Measurements from ENCODE around the gene CD151. TPM values are rescaled to one million over a fixed set of nuclear protein-coding genes. Genes with fewer than 3 reads are reported as not detected.

Gene CD151
- total RNA-seq, 4 donors from 2014 or later, result 307 to 1,070 (median 520) TPM

DNA sequence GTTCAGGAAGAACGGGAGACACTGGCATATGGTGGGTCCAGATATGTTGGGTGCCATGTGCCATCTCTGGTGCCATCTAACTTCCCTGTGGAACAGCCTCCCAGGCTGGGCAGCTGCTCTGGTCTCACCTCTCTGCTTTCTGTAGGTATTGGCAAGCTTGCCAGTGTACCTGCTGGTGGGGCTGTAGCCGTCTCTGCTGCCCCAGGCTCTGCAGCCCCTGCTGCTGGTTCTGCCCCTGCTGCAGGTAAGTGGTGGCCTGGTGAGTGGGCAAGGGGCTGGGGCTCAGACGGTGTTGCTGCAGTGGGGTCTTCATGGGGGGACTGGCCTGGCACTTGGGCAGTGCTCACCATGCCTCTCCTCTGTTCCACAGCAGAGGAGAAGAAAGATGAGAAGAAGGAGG lies 20.4 kb upstream of the CD151 start:
- no peak for TF ChIP-seq CTCF (IDR thresholded peaks at IDR 0.05; ENCODE audit: low read depth)

GRCh38 chr11:813072-813455 lies 19.7 kb upstream of the CD151 start:
- no peak for TF ChIP-seq CTCF (IDR thresholded peaks at IDR 0.05; ENCODE audit: low read depth)

GRCh38 chr11:813456-814096 lies 19.2 kb upstream of the CD151 start:
- no peak for TF ChIP-seq CTCF (IDR thresholded peaks at IDR 0.05; ENCODE audit: low read depth)

DNA sequence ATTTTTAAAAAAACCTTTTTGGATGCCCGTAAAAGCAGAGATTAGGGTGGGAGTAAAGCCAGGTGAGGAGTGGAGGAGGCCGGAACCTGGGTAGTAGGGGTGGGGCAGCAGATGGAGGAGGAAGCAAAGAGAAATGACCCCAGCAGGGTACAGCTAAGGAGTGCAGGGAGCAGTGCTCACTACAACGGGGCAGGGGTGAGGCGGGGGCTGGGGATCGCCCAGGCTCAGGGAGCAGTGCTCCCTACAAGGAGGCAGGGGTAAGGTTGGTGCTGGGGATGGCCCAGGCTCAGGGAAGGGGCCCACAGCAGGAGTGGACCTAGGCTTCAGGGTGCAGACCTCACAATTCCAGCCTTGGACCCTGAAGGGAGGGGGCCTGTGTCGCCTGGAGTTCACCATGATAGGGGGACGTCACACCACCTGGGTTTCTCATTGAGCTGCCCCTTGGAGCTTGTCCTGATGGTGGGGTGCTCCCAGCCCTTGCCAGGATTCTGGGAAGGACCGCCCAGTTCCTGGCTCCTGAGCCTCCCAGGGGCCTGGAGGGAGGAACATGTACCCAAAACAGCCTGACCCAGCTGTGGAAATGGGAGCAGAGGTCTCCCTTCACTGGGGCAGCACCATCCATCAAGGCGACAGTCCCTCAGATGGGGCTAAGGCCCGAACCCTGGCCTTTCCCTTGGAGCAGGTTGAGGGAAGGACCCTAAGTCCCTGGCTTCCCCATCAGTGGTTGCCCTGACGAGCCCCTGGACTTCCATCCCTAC lies 16.9 kb upstream of the CD151 start:
- TF ChIP-seq CTCF (IDR thresholded peaks at IDR 0.05; ENCODE audit: low read depth), result no peak

DNA sequence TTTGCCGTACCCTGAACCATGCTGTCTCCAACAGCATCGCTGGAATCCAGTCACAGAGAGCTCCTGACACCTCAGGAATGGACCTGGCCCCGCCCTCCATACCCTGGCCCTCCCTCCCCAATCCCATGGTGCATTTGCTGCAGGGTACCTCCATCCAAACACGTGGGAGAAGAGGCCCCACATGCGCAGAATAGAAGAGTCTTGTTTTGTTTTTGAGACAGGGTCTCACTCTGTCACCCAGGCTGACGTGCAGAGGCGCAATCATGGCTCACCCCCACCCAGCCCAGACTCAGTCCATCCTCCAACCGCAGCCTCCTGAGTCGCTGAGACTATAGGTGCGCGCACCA lies 16.3 kb upstream of the CD151 start:
- no peak for TF ChIP-seq CTCF (IDR thresholded peaks at IDR 0.05; ENCODE audit: low read depth)

- TF ChIP-seq CTCF (IDR thresholded peaks at IDR 0.05; ENCODE audit: low read depth), result no peak
These were observed 14.2 kb upstream of the CD151 start, which contains the start of gene PNPLA2 for GRCh38 chr11:818396-819128. TSS of gene PNPLA2 (plus strand) at chr11:818914. CDS start at chr11:819719, 805 bp downstream.

Measured in subcutaneous adipose tissue (tissue), 4 donors.